ENCODE results near the gene PTGER2. TPM values are rescaled to one million over a fixed set of nuclear protein-coding genes. Genes with fewer than 3 reads are reported as not detected.
A peak's percentile ranks its signal among the peaks of the same experiment; 100 is the strongest.

The PTGER2 gene, protein sequence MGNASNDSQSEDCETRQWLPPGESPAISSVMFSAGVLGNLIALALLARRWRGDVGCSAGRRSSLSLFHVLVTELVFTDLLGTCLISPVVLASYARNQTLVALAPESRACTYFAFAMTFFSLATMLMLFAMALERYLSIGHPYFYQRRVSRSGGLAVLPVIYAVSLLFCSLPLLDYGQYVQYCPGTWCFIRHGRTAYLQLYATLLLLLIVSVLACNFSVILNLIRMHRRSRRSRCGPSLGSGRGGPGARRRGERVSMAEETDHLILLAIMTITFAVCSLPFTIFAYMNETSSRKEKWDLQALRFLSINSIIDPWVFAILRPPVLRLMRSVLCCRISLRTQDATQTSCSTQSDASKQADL
- polyA plus RNA-seq = 0.05 to 0.31 TPM (median 0.28 TPM) in 3 replicates
- not detected for polyA plus RNA-seq (2011; ENCODE audit: low read depth)
- 0.10 and 0.24 TPM in 2 replicates for polyA plus RNA-seq (2011; cell fraction: cytosol; rRNA removed)
- 0.11 and 0.12 TPM in 2 replicates for polyA plus RNA-seq (2011; cell fraction: nucleus; rRNA removed)
- 0.44 TPM in 1 of 2 replicates, not detected in the other for polyA plus RNA-seq (2012; ENCODE audit: low replicate concordance)
- polyA minus RNA-seq = 0.07 to 0.48 TPM in 2 of 3 replicates, not detected in the other
- polyA minus RNA-seq (2011; cell fraction: cytosol; rRNA and poly(A)+ RNA removed) = not detected
- polyA minus RNA-seq (2011; cell fraction: nucleus; rRNA and poly(A)+ RNA removed) = 0.63 TPM in 1 of 2 replicates, not detected in the other

DNA sequence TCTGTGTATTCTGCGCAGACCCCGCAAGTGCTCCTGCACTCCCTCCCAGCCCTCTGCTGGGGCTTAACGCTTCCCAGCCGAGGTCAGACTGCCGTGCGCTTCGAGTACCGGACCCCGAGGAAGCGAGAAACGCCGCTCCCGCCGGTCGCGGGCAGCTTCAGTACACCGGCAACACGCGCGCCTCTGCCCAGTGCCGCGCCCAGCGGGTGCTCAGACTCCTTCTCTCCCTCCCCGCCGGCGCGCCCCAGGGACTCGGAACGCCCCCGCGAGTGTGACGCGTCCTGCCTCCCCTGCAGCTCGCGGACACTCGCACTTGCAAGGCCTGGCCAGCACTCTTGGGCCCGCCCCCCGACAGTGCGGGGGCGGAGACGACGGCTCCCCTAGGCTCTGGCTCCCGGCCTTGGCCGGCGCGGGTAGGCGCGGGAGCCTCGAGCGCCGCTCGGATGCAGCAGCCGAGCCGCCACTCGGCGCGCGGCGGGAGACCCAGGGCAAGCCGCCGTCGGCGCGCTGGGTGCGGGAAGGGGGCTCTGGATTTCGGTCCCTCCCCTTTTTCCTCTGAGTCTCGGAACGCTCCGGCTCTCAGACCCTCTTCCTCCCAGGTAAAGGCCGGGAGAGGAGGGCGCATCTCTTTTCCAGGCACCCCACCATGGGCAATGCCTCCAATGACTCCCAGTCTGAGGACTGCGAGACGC lies at the start of gene PTGER2:
Gene PTGER2, plus strand, starts transcription at position 410 of the 692 bp plus-strand sequence. Its CDS starts 237 bp downstream, at position 647.
- H3K27me3 ChIP-seq (ENCODE audit: control insufficient read depth, extremely low read depth, insufficient read depth, low read length) = peaks cover 28% of the 10 kb centered on the region
- no peaks in the 10 kb centered on the region for H3K9me3 ChIP-seq (ENCODE audit: control insufficient read depth, low read depth, low read length)
- peaks cover 14% of the 10 kb centered on the region for H3K4me1 ChIP-seq (ENCODE audit: control insufficient read depth, extremely low read depth, insufficient read depth, low read length)
- H3K36me3 ChIP-seq (ENCODE audit: control insufficient read depth in 2 of 2, extremely low read depth in 1 of 2, insufficient read depth in 2 of 2, low read length in 2 of 2) = no peaks in the 10 kb centered on the region
- TF ChIP-seq, protein P1, sequence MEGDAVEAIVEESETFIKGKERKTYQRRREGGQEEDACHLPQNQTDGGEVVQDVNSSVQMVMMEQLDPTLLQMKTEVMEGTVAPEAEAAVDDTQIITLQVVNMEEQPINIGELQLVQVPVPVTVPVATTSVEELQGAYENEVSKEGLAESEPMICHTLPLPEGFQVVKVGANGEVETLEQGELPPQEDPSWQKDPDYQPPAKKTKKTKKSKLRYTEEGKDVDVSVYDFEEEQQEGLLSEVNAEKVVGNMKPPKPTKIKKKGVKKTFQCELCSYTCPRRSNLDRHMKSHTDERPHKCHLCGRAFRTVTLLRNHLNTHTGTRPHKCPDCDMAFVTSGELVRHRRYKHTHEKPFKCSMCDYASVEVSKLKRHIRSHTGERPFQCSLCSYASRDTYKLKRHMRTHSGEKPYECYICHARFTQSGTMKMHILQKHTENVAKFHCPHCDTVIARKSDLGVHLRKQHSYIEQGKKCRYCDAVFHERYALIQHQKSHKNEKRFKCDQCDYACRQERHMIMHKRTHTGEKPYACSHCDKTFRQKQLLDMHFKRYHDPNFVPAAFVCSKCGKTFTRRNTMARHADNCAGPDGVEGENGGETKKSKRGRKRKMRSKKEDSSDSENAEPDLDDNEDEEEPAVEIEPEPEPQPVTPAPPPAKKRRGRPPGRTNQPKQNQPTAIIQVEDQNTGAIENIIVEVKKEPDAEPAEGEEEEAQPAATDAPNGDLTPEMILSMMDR (optimal IDR thresholded peaks at IDR 0.05 in 1 of 3, IDR thresholded peaks at IDR 0.05 in 1 of 3, conservative IDR thresholded peaks at IDR 0.05 in 1 of 3; ENCODE audit: extremely low read depth in 1 of 3, insufficient read depth in 2 of 3, low read length in 3 of 3) = no peak
- no peak for TF ChIP-seq EZH2 (IDR thresholded peaks at IDR 0.05; ENCODE audit: low read length)
- dilution Hi-C loops (cut with MboI; ENCODE audit: extremely low pct_ligation_motif_present, low sequenced_read_pairs) = no loop called here
- H3K4me2 ChIP-seq (ENCODE audit: control insufficient read depth, extremely low read depth, insufficient read depth, low read depth, low read length) = peak within 1 kb of the TSS; percentile 94
- no peaks in the 10 kb centered on the region for H4K20me1 ChIP-seq (ENCODE audit: control insufficient read depth, extremely low read depth, insufficient read depth, low read length)
- H3K9me1 ChIP-seq (ENCODE audit: control insufficient read depth, extremely low read depth, insufficient read depth, low read length) = no peaks in the 10 kb centered on the region
- H3K4me3 ChIP-seq (ENCODE audit: control insufficient read depth in 2 of 3, extremely low read depth in 1 of 3, insufficient read depth in 2 of 3, low read depth in 1 of 3, low read length in 3 of 3) = peak within 1 kb of the TSS; percentile 47 to 67 (median 64)
- peak within 1 kb of the TSS; percentile 35 for H3K9ac ChIP-seq (ENCODE audit: control insufficient read depth, extremely low read depth, insufficient read depth, low read length)
- DNase-seq (ENCODE audit: low read depth, low spot score) = peak; percentile 40
- H3K27ac ChIP-seq (ENCODE audit: control insufficient read depth, insufficient read depth, low read length) = no peak within 1 kb of the TSS
- no peak for FAIRE-seq
- no peaks in the 10 kb centered on the region for H3K79me2 ChIP-seq (ENCODE audit: control insufficient read depth, insufficient read depth, low read length)
- peak within 1 kb of the TSS; percentile 82 for H2AFZ ChIP-seq (ENCODE audit: control insufficient read depth, low read length)

DNA sequence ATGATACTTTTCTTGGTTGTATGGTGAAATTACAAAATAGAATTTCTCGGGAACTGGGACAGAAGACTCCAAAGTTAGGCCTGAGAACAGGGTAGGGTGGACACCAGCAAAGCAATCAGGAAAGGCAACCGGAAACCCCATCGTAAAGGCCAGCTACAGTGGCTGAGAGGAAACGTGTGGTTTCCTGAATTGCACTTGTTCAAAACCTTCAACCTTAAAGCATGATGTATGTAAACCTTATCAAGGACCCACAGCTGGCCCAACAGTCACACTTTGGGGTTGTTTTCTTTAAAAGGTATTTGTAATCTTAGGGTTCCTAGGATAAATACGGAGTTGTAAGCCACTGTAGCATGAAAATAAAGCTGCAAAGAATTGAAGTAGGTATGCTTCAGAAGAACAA lies 48.9 kb upstream of the PTGER2 start:
- TF ChIP-seq EZH2 (IDR thresholded peaks at IDR 0.05; ENCODE audit: low read length) = no peak
- TF ChIP-seq, protein P1 (optimal IDR thresholded peaks at IDR 0.05 in 1 of 3, IDR thresholded peaks at IDR 0.05 in 1 of 3, conservative IDR thresholded peaks at IDR 0.05 in 1 of 3; ENCODE audit: extremely low read depth in 1 of 3, insufficient read depth in 2 of 3, low read length in 3 of 3) = no peak
- H3K9me1 ChIP-seq (ENCODE audit: control insufficient read depth, extremely low read depth, insufficient read depth, low read length) = no peaks in the 10 kb centered on the region
- FAIRE-seq (no peak), DNase-seq (ENCODE audit: low read depth, low spot score) (no peak)
- H3K9me3 ChIP-seq (ENCODE audit: control insufficient read depth, low read depth, low read length) = no peaks in the 10 kb centered on the region
- H3K9ac ChIP-seq (ENCODE audit: control insufficient read depth, extremely low read depth, insufficient read depth, low read length) = no peak overlapping the region
- H3K4me2 ChIP-seq (ENCODE audit: control insufficient read depth, extremely low read depth, insufficient read depth, low read depth, low read length) = no peak overlapping the region
- H2AFZ ChIP-seq (ENCODE audit: control insufficient read depth, low read length) = no peak overlapping the region
- no peak overlapping the region for H3K27ac ChIP-seq (ENCODE audit: control insufficient read depth, insufficient read depth, low read length)
- H3K36me3 ChIP-seq (ENCODE audit: control insufficient read depth in 2 of 2, extremely low read depth in 1 of 2, insufficient read depth in 2 of 2, low read length in 2 of 2) = no peaks in the 10 kb centered on the region
- dilution Hi-C loops (cut with MboI; ENCODE audit: extremely low pct_ligation_motif_present, low sequenced_read_pairs) = no loop called here
- H3K27me3 ChIP-seq (ENCODE audit: control insufficient read depth, extremely low read depth, insufficient read depth, low read length) = peaks cover 42% of the 10 kb centered on the region
- no peak overlapping the region for H3K4me3 ChIP-seq (ENCODE audit: control insufficient read depth in 2 of 3, extremely low read depth in 1 of 3, insufficient read depth in 2 of 3, low read depth in 1 of 3, low read length in 3 of 3)
- no peaks in the 10 kb centered on the region for H3K79me2 ChIP-seq (ENCODE audit: control insufficient read depth, insufficient read depth, low read length)
- peaks cover 5% of the 10 kb centered on the region for H3K4me1 ChIP-seq (ENCODE audit: control insufficient read depth, extremely low read depth, insufficient read depth, low read length)
- no peaks in the 10 kb centered on the region for H4K20me1 ChIP-seq (ENCODE audit: control insufficient read depth, extremely low read depth, insufficient read depth, low read length)

Data from keratinocyte (primary cell).